Small intestine (tissue), 7 donors: ENCODE results near the gene PDE8B. TPM values are rescaled to one million over a fixed set of nuclear protein-coding genes. Genes with fewer than 3 reads are reported as not detected.
"Not testable (repeated sequence)": the region's sequence is repeated elsewhere in the genome, so short reads cannot be mapped to it uniquely, and the experiment has no call there.

Experiments used
- DNase-seq, 2 donors: peaks; one replicate each; pipeline versions ENCODE4 v3.0.0 to v3.0.0-alpha.2; 2013
- FAIRE-seq: peaks from 2 replicates; lab custom pipeline; 2012; peaks lifted over from hg19 to GRCh38; lab: Jason Lieb, UNC
- H3K27ac ChIP-seq, 3 donors: one replicate each; pipeline ENCODE4 v1.5.1; 2013; ENCODE audit warnings: low read length in 2 of 3, mild to moderate bottlenecking in 2 of 3, control low read depth in 1 of 3, inconsistent platforms in 1 of 3, low read depth in 1 of 3, moderate library complexity in 1 of 3
- H3K27me3 ChIP-seq, 3 donors: one replicate each; pipeline ENCODE4 v1.6.1; 2013; ENCODE audit warnings: low read length in 3 of 3, inconsistent platforms in 1 of 3; ENCODE audit not compliant: control insufficient read depth in 3 of 3, insufficient read depth in 3 of 3
- H3K36me3 ChIP-seq, 3 donors: one replicate each; pipeline ENCODE4 v1.6.1; 2013; ENCODE audit warnings: low read length in 3 of 3, inconsistent platforms in 1 of 3, low read depth in 1 of 3, mild to moderate bottlenecking in 1 of 3, moderate library complexity in 1 of 3; ENCODE audit not compliant: control insufficient read depth in 3 of 3, insufficient read depth in 2 of 3
- H3K4me1 ChIP-seq, 3 donors: one replicate each; pipeline ENCODE4 v1.6.1; 2013; ENCODE audit warnings: low read length in 2 of 3, inconsistent platforms in 1 of 3, low read depth in 1 of 3, mild to moderate bottlenecking in 1 of 3, moderate library complexity in 1 of 3; ENCODE audit not compliant: control insufficient read depth in 3 of 3, insufficient read depth in 2 of 3
- H3K4me3 ChIP-seq, 3 donors: one replicate each; pipeline ENCODE4 v1.5.1; 2013; ENCODE audit warnings: low read length in 3 of 3, control low read depth in 1 of 3, inconsistent platforms in 1 of 3, low read depth in 1 of 3, mild to moderate bottlenecking in 1 of 3, moderate library complexity in 1 of 3
- H3K9me3 ChIP-seq, 2 donors: one replicate each; pipeline ENCODE4 v1.6.1; 2013; ENCODE audit warnings: low read depth in 1 of 2, low read length in 1 of 2; ENCODE audit not compliant: control insufficient read depth in 2 of 2, insufficient read depth in 1 of 2
- WGBS, 3 donors: extraction: QIAGEN DNeasy Blood & Tissue Kit; methylation state at CpG; one replicate each; pipeline ENCODE4 v1.1.7; 2013; 5-methylcytosine and 5-hydroxymethylcytosine counted together
- polyA plus RNA-seq, 4 donors: library from polyadenylated mRNA; stranded (reverse) in 3 of 4; unstranded in 1 of 4; fragments of 200-250 nt in 3 of 4; fragments of 120-200 nt in 1 of 4; gene quantifications; one replicate each; pipeline versions ENCODE4 v1.2.1 to v1.2.3, GENCODE V29; 2013
- donor health status: healthy with polysubstance abuse.
- donor health status: control.
- donor health status: control.
- donor health status: Bipolar disorder and iron deficiency.
- donor health status: healthy.

The PDE8B gene
- polyA plus RNA-seq, 4 donors: 0.22 to 1.5 (median 0.99) TPM

DNA sequence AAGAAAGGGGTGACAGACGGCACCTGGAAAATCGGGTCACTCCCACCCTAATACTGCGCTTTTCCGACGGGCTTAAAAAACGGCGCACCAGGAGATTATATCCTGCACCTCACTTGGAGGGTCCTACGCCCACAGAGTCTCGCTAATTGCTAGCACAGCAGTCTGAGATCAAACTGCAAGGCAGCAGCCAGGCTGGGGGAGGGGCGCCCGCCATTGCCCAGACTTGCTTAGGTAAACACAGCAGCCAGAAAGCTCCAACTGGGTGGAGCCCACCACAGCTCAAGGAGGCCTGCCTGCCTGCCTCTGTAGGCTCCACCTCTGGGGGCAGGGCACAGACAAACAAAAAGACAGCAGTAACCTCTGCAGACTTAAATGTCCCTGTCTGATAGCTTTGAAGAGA, 264.6 kb downstream of the PDE8B start:
- WGBS, 3 donors: 93 to 99% (median 97%) methylated on average over 8 to 11 of the region's 11 CpGs
- DNase-seq, H3K9me3 ChIP-seq, H3K27me3 ChIP-seq, H3K4me1 ChIP-seq, H3K27ac ChIP-seq, H3K4me3 ChIP-seq, H3K36me3 ChIP-seq, FAIRE-seq: not testable (repeated sequence)

Other genes with a start within 250 kb of the PDE8B start
- gene AGGF1, start 180.3 kb upstream of the PDE8B start, polyA plus RNA-seq: 10 to 100 TPM; 10.8 to 30.7 (median 14.6) TPM
- 10 to 100 TPM in 1 of 4 donors, 1 to 10 TPM in 3; 2.4 to 17.5 (median 5.2) TPM for gene ZBED3, start 123.4 kb upstream of the PDE8B start, polyA plus RNA-seq